ENCODE results near the gene CRB1. TPM values are rescaled to one million over a fixed set of nuclear protein-coding genes. Genes with fewer than 3 reads are reported as not detected.

Gene CRB1
- total and polyA plus RNA-seq, 2 of the 8 experiments (the other 6 are each of a cell fraction or from before 2014, with no cell fraction given): 0.03 TPM; not detected in 1

- no peak for FAIRE-seq
- no peak overlapping the region for H3K27ac ChIP-seq (ENCODE audit: low read depth, low read length)
- CTCF ChIA-PET (ENCODE audit: partially characterized antibody): interaction anchor here (1.2 to 1.4 kb wide), 2 partner anchors 10 to 32 kb away, joined by 4 to 6 read pairs; no protein-coding TSS in a partner anchor
Observed at GRCh38 chr1:197437601-197438000, 169.5 kb downstream of the CRB1 start.

More at GRCh38 chr1:197437601-197438000, 169.5 kb downstream of the CRB1 start:
- Histone ChIP-seq H4K5ac (ENCODE audit: insufficient read length, low read depth, low read length) (no peak overlapping the region), H3K14ac (ENCODE audit: insufficient read length) (no peak overlapping the region), H3K4me2 (ENCODE audit: insufficient read depth in 1 of 2, low read depth in 2 of 2, low read length in 2 of 2) (peak overlapping the region; percentile 5 to 8; a peak in 2 of 4 replicates), H3K18ac (ENCODE audit: extremely low read depth, low read length) (no peak overlapping the region), H3K9ac (replicated peaks in 1 of 4; ENCODE audit: extremely low read depth in 1 of 4, low read depth in 3 of 4, low read length in 3 of 4) (no peak overlapping the region), H3K4me1 (replicated peaks in 1 of 4; ENCODE audit: control insufficient read depth in 3 of 4, insufficient read depth in 4 of 4, low read length in 3 of 4) (peaks cover 2 to 32% (median 16%) of the 10 kb centered on the region in 4 experiments; a peak in 5 of 7 replicates), H2BK120ac (replicated peaks; ENCODE audit: low read depth, low read length) (no peak overlapping the region), H3K36me3 (ENCODE audit: control insufficient read depth in 2 of 4, insufficient read depth in 4 of 4, low read length in 3 of 4) (no peaks in the 10 kb centered on the region), H3K79me1 (ENCODE audit: low read depth, low read length) (no peaks in the 10 kb centered on the region), H3K23me2 (ENCODE audit: low read depth, low read length) (no peaks in the 10 kb centered on the region), H4K20me1 (replicated peaks in 1 of 2; ENCODE audit: control insufficient read depth in 1 of 2, insufficient read depth in 2 of 2, low read length in 2 of 2) (no peaks in the 10 kb centered on the region), H3K27me3 (replicated peaks in 1 of 4; ENCODE audit: control insufficient read depth in 3 of 4, extremely low read depth in 1 of 4, insufficient read depth in 3 of 4, low read length in 3 of 4) (no peaks in the 10 kb centered on the region), H4K8ac (ENCODE audit: extremely low read depth, insufficient read depth, low read length) (no peak overlapping the region), H2BK20ac (ENCODE audit: low read length) (no peak overlapping the region), H3K4me3 (ENCODE audit: extremely low read depth in 1 of 4, insufficient read depth in 2 of 4, low read depth in 3 of 4, low read length in 4 of 4) (no peak overlapping the region), H3K23ac (ENCODE audit: insufficient read length) (no peak overlapping the region), H4K91ac (replicated peaks; ENCODE audit: insufficient read length, low read length) (no peak overlapping the region), H2BK12ac (ENCODE audit: low read depth, low read length) (no peak overlapping the region), H3K56ac (replicated peaks; ENCODE audit: insufficient read length, low read depth, low read length) (no peak overlapping the region), H2BK15ac (ENCODE audit: low read length) (no peak overlapping the region), H2BK5ac (ENCODE audit: low read depth, low read length) (no peak overlapping the region), H3K79me2 (ENCODE audit: control insufficient read depth in 1 of 2, insufficient read depth in 2 of 2, low read length in 2 of 2) (no peaks in the 10 kb centered on the region), H3K9me3 (ENCODE audit: insufficient read depth in 2 of 2, low read depth in 1 of 2, low read length in 1 of 2) (no peaks in the 10 kb centered on the region), H3K4ac (replicated peaks; ENCODE audit: insufficient read length, low read depth, low read length) (no peak overlapping the region), H2AK5ac (ENCODE audit: low read depth, low read length) (no peak overlapping the region), H2AFZ (ENCODE audit: low read length) (no peak overlapping the region)
- TF ChIP-seq BRCA1 (IDR thresholded peaks at IDR 0.05; ENCODE audit: low read depth, low read length) (no peak), POLR2A (IDR thresholded peaks at IDR 0.05; ENCODE audit: control extremely low read depth in 1 of 2, low read depth in 2 of 2, low read length in 2 of 2) (no peak), KDM5A (IDR thresholded peaks at IDR 0.05; ENCODE audit: low read length) (no peak), NANOG (IDR thresholded peaks at IDR 0.05; ENCODE audit: insufficient read depth, low read depth, low read length, poor library complexity, severe bottlenecking) (no peak), SIRT6 (IDR thresholded peaks at IDR 0.05; ENCODE audit: low read length) (no peak), BCL11A (IDR thresholded peaks at IDR 0.05; ENCODE audit: low read depth in 2 of 2, low read length in 2 of 2) (no peak), CTBP2 (IDR thresholded peaks at IDR 0.05; ENCODE audit: borderline replicate concordance, insufficient read depth, insufficient read length, low read length) (no peak)
- no peak for DNase-seq (ENCODE audit: low read depth in 1 of 2, low spot score in 2 of 2)
- POLR2A ChIA-PET (ENCODE audit: partially characterized antibody): interaction anchor here (1.2 kb wide), 1 partner anchor 11 kb away, joined by 3 read pairs; no protein-coding TSS in a partner anchor
- WGBS, 2 experiments (ENCODE audit: extremely low coverage in 1 of 2, insufficient coverage in 1 of 2, insufficient read length in 1 of 2, insufficient replicate concordance in 2 of 2, low coverage in 1 of 2, low lambda C conversion rate in 2 of 2, missing lambda C conversion rate in 1 of 2): 76% methylated on average over 3 of the region's 3 CpGs; no CpG with 5 or more reads in 1 of the 2 experiments
